HG03432 (cell line): ENCODE measurements around the gene TMEM131.
"Not testable (repeated sequence)": the region's sequence is repeated elsewhere in the genome, so short reads cannot be mapped to it uniquely, and the experiment has no call there.

Experiments used
- ATAC-seq: cut with Tn5 transposase; IDR thresholded peaks from one replicate; pipeline ENCODE4 v1.9.1; 2021; ENCODE audit warnings: mild to moderate bottlenecking, moderate library complexity; ENCODE audit not compliant: unreplicated experiment

Gene TMEM131

DNA sequence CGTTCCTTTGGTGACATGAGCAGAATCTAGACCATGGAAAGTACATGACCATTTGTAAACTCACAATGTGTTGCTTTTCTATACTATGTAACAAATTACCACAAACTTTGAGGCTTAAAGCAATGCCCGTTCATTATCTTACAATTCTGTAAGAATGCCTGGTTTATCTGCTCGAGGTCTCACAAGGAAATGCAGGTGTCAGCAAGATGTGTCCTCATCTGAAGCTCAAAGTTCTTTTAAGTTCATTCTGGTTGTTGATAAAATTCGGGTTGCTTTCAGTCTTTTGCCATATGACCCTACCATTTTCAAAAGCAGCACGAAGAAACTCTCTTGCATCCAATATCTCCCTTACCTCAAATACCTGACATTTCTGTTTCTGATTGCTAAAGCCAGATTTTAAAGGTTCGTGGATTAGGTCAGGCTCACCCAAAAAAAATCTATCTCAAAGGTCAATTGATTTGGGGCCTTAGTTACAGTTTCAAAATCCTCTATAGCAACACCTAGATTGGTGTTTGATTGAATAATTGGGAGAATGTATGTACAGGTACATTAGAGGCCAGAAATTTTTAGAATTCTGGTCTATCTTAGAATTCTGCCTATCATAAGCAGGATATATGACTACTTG lies 125.9 kb downstream of the TMEM131 start:
- ATAC-seq: no peak

DNA sequence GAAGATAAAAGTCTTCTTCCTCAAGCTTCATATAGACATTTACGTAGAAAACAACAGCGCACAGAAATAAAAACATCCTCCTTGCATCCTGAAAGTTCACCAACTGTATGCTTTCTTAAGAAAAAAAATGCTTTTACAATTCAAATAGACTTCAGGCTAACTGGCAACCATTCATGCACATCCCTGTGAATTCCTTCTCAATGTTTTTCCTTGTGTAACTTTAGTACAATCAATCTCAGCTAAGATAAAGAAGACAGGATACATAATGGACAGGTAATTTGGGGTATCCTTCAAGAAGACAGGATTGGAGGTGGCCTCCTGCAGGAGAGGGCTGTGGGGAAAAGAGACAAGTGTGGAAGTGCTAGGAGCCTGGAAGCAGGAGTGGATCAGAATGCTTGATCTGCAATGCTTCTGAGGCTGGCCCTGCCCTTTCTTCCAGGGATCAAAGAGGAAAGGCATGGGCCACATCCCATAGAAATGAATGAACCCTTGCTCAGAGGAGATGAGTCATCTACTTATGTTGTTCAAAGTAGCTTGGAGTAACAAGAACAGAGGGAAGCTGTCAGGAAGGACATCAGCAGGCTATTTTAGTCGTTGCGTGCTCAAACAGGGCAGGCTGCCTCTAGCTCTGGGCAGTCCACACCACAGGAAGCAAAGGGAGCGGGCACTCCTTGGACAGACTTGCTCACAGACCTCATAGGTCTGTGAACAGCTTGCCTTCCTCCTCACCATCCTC lies 126.6 kb downstream of the TMEM131 start:
- no peak for ATAC-seq

DNA sequence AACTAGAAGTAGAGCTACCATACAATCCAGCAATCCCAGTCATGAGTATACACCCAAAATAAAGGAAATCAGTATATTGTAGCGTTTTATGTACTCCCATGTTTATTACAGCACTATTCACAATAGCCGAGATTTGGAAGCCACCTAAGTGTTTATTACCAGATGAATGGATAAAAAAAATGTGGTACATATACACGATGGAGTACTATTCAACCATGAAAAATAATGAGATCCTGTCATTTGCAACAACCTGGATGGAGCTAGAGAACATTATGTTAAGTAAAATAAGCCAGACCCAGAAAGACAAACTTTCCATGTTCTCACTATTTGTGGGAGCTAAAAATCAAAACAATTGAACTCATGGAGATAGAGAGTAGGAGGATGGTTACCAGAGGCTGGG lies 131.9 kb downstream of the TMEM131 start:
- ATAC-seq: no peak

DNA sequence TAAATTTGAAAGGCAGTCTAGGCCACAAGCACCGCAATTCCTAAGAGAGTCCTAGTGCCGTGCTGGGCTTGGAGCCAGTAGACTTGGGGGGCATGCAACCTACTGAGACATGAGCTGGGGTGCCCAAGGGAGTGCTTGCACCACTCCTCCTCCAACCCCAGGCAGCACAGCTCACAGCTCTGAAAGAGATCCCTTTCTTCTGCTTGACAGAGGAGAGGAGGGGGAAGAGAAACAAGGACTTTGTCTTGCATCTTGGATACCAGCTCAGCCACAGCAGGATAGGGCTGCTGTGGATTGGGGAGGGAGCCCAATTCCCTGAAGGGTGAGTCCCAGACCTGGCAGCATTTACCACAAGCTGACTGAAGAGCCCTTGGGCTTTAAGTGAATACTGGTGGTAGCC lies 134.6 kb downstream of the TMEM131 start:
- no peak for ATAC-seq

DNA sequence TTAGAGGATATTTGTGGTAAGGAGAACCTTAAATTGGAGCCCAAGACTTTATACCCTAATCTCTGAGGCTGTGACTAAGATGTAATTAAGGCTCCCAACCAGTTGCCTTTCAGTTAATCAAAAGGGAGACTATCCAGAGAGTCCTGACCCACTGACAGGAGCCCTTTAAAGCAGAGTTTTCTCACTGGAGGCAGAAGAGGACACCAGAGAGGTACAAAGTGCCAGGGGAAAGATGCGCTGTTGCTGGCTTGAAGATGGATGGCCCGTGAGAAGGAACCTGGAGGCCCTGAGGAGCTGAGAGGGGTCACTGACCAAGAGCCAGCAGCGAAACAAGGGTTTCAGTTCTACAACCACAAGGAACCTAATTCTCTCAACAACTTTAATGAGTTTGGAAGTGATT lies 137.3 kb downstream of the TMEM131 start:
- no peak for ATAC-seq

DNA sequence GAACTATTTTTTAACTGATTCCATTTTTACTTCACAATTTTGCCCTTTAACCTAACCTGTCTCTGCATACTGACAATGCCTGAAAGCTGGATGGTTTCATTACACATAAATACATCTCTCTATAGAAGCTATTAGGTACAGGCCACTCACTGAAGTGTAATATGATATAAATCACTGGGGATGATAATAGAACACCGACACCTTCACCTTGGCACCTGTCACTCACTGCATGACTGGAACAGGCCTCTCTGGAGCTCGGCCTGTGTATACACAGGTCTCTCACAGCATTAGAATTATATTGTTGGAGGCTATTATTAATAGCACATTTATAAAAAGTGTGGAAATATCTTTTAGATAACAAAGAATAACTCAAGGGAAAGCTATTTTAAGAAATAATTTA lies 138.2 kb downstream of the TMEM131 start:
- ATAC-seq: no peak

DNA sequence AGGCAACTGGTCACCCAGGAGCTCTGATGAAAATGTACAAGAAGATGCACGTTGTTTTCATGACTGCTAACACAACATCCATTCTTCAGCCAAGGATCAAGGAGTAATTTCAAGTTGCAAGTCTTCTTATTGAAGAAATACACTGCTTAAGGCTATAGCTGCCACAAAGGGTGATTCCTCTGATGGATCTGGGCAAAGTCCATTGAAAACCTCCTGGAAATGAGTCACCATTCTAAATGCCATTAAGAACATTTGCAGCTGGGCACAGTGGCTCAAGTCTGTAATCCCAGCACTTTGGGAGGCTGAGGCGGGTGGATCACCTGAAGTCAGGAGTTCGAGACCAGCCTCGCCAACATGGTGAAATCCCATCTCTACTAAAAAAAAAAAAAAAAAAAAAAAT lies 142.7 kb downstream of the TMEM131 start:
- not testable (repeated sequence) for ATAC-seq

DNA sequence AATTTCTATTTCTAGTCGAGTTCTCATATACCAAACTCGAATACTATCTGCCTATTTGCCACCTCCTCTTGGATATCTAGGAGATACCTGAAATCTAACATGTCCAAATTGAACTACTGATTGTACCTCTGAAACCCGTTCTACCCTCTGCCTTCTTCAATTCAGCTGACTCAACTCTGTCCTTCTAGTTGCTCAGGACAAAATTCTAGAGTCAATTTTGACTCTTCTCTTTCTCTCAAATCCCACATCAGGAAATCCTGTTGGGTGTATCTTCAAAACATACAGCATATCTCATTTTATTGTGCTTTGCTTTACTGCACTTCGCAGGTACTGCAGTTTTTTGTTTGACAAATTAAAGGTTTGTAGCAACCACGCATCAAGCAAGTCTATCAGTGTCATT lies 144.6 kb downstream of the TMEM131 start:
- ATAC-seq: no peak

DNA sequence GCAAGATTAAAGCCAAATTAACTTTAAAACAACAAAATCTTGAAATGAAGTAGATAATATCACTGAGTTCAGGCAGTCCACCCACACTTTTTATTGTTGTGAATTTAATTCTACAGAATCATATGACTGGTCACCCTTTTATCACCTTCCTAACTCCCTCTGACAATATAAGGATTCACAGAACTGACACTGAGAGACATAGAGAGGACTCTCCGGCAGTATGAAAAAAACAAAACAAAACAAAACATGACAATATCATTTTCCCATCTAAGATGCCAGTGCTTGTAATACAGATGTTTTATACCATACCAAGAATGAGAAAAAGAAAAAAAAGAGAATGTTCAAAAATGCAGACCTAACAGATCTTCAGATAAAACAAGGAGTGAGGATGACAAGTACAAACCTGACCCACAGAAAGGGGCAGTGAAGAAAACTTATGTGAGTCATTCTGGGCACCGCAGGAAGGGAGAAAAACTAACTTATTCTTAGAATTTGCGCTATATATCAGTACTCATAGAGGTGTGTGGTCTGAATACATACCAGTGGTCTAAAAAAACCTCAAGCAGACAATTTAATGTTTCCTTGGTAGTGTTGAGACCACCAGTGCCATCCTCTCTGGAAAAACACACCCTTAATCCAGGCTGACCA lies 145.7 kb downstream of the TMEM131 start:
- ATAC-seq: no peak

DNA sequence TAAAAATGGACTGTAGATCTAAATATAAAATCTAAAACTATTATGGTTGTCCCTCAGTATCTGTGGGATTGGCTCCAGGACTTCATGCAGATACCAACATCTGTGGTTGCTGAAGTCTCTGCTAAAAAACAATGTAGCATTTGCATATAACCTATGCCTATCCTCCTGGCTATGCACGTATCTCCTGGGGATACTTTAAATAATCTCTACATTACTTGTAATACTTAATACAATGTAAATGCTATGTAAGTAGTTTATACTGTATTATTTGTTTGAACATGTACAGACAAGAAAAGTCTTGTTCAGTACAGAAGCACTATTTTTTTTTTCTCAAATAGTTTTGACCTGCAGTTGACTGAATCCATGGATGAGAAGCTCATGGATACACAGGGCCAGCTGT lies 147.4 kb downstream of the TMEM131 start:
- ATAC-seq: no peak

DNA sequence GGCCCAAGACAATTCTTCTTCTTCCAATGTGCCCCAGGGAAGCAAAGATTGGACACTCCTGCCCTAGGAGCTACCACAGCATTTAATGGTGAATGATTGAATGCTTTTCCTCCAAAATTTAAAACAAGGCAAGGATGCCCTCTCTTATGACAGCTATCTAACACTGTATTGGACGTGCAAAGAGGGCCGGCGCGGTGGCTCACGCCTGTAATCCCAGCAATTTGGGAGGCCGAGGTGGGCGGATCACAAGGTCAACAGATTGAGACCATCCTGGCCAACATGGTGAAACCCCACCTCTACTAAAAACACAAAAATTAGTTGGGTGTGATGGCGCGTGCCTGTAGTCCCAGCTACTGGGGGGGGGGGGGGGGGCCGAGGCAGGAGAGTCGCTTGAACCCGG lies 149.0 kb downstream of the TMEM131 start:
- ATAC-seq: not testable (repeated sequence)

DNA sequence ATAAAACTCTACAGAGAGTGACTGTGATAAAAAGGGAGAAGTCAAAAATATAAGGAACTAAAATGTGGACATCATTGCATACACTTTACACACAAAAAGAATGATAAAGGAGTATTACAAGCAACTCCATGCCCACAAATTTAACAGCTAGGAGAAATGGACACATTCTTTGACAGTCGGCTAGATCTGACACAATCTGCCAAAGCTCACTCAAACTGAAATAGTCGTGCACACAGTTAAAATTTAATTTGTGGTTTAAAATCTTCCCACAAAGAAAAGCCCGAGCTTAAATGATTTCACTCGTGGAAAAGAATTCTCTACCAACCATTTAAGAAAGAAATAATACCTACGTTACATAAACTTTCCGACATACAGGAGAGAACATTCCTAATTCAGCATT lies 149.9 kb downstream of the TMEM131 start:
- no peak for ATAC-seq

DNA sequence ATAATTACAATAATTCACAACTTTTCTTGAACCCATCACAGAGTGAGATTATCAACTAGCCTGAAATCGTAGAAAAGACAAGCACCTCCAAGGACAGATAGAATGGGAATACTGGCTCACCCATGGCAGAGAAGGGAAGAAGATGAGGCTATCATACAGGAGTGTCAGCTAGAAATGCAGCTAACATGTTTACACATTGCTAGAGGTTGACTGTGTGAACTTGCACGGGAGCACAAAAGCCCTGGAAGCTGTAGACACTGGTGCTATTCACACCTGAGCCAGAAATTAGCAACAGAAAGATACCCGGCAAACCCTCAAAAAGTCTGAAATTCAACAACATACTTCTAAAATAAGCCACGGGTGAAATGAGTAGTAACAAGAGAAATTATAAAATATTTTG lies 150.6 kb downstream of the TMEM131 start:
- no peak for ATAC-seq

DNA sequence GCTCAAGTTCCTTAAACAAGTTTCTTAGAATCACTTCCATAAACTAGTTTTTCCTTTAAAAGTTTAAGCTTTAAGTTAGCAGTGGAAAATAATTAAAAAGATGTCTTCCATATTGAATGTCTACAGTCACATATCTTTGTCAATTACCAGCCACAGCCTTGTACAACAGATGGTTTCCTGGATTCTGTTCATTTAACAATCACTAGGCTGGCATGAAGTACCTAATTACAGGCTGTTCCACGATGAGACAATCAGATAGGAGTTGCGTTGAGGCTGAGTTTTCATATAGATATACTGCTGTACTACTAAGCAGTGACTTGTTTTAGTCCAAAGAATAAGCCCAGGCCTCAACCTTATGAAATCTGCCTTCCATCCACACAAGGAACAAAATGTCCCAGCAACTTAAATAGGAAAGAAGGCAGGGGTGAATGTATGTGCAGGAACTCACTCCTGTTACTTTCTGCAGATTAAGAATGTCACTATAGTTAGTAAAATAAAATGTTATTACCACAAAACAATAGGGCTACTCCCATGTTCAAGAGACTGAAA lies 151.4 kb downstream of the TMEM131 start:
- no peak for ATAC-seq

DNA sequence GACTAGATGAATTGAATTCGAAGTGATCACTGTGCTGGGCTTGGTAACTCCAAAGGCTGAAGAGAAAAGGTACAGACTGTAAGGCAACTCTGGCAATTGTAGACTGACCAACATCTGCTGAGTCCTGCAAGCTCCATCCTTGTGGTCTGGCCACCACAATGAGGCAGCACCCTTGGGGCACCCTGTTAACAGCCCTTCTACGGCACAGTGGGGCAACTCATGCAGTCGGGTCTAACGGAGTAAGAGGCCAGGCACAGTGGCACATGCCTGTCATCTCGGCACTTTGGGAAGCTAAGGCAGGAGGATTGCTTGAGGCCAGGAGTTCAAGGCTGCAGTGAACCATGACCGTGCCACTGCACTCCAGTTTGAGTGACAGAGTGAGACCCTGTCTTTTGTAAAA lies 155.6 kb downstream of the TMEM131 start:
- no peak for ATAC-seq

DNA sequence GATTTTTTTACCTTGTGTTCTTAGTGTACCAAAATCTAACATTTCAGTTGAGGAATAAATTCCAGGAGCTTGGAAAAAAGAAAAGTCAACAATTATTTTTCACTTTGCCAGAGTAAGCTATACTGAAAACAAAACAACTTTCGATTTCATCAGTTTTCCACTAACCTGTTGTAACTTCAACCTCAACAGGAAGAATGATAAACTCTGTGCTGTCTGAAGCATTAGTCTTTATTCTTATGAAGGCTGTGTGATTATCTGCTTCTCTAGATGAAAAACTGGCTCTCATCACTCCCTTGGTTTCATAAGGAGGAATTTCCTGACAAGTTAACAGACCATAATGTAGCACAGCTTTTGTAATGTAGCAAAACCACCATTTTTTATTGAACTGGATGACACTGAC lies 161.1 kb downstream of the TMEM131 start:
- ATAC-seq: no peak

DNA sequence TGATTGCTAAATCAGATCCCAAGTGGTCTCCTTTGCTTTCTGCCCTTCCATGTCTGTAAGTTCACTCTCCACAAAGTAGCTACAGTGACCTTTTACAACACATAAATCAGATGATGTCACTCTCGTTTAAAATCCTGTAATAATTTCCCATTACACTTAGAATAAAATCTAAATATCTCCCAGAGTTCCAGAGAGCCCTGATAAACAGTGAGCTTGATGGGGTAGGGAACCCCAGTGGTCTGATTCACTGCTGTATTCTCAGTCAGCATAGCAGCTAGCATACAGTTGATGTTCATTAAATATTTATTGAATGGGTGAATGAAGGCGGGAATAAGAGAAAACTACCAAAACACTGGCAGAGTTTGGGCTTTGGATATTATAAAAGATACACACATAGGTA lies 164.6 kb downstream of the TMEM131 start:
- no peak for ATAC-seq

DNA sequence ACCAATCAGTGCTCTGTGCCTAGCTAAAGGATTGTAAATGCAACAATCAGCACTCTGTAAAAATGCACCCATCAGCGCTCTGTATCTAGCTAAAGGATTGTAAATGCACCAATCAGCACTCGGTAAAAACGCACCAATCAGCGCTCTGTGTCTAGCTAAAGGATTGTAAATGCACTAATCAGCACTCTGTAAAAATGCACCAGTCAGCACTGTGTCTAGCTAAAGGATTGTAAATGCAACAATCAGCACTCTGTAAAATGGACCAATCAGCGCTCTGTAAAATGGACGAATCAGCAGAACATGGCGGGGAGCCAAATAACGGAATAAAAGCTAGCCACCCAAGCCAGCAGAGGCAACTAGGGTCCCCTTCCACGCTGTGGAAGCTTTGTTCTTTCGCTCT lies 166.5 kb downstream of the TMEM131 start:
- ATAC-seq: not testable (repeated sequence)

DNA sequence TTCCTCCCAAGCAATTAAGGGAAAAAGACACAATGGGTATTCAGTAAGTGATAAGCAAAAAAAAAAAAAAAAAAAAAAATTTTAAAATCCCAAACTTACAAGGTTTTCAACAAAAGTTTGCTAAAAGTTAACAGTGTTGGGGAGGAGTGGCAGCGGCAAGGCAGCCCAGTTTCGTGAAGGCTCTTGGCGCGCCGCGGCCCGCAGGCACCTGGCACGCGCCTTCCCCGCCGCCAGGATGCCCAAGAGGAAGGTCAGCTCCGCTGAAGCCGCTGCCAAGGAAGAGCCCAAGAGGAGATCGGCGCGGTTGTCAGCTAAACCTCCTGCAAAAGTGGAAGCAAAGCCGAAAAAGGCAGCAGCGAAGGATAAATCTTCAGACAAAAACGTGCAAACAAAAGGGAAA lies 168.7 kb downstream of the TMEM131 start:
- ATAC-seq: not testable (repeated sequence)

DNA sequence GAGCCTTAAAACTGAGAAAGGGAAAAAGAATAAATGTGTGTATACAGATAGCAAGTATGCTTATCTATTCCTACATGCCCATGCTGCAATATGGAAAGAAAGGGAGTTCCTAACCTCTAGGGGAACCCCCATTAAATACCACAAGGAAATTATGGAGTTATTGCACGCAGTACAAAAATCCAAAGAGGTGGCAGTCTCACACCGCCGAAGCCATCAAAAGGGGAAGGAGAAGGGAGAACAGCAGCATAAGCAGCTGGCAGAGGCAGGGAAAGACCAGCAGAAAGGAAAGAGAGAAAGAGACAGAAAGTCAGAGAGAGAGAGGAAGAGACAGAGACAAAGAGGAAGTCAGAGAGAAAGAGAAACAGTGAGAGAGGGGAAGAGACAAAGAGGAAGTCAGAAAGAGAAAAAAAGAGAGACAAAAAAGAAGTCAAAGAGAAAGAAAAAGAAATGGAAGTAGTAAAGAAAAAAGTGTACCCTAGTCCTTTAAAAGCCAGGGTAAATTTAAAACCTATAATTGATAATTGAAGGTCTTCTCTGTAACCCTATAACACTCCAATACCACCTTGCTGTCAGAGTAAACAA lies 169.4 kb downstream of the TMEM131 start:
- not testable (repeated sequence) for ATAC-seq

DNA sequence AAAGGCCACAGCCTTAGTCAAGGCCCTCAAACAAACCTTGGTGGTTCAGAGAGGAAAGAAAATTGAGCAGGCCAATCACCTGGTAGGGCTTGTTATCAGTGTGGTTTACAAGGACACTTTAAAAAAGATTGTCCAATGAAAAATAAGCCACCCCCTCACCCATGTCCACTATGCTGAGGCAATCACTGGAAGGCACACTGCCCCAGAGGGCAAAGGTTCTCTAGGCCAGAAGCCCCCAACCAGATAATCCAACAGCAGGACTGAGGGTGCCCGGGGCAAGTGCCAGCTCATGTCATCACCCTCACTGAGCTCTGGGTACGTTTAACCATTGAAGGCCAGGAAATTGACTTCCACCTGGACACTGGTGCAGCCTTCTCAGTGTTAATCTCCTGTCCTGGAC lies 171.7 kb downstream of the TMEM131 start:
- ATAC-seq: not testable (repeated sequence)

DNA sequence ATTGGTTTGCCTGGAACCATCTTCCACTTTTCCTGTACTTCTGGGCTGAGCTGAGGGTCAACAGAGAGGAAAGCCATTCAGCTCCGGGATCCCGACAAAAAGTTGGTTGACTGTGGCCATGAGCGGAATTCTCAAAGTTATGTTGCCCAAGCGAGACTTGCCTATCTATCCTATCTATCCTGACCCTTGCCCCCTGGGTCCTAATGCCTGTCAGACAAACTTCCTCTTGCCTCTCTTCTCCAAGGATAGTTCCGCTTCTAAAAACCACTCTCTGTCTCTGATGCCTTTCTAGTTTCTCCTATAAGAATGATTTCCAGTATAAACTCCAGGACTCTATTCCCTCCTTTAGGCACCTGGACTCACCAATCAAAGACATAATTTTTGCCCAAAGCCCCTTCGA lies 173.9 kb downstream of the TMEM131 start:
- ATAC-seq: not testable (repeated sequence)
